T-helper 2 cell (primary cell): ENCODE measurements around the gene KCNG2.
"Not testable (repeated sequence)": the region's sequence is repeated elsewhere in the genome, so short reads cannot be mapped to it uniquely, and the experiment has no call there.

Experiments
- DNase-seq, 5 experiments: peaks; one replicate each; pipeline versions ENCODE4 v3.0.0 to v3.0.0-alpha.2; 2012 to 2022
- total RNA-seq, 2 donors: gene quantifications; one replicate each; lab custom pipeline; 2026; lab: John Stamatoyannopoulos, UW

Gene KCNG2, protein sequence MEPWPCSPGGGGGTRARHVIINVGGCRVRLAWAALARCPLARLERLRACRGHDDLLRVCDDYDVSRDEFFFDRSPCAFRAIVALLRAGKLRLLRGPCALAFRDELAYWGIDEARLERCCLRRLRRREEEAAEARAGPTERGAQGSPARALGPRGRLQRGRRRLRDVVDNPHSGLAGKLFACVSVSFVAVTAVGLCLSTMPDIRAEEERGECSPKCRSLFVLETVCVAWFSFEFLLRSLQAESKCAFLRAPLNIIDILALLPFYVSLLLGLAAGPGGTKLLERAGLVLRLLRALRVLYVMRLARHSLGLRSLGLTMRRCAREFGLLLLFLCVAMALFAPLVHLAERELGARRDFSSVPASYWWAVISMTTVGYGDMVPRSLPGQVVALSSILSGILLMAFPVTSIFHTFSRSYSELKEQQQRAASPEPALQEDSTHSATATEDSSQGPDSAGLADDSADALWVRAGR
- 0 reads per million in 2 donors for total RNA-seq

- peak in 1 of 5 experiments; percentile 24 for DNase-seq
These were observed at the start of gene KCNG2 for GRCh38 chr18:79797518-79798345. TSS of gene KCNG2 (plus strand) at chr18:79797938. CDS start at chr18:79863668, 65,730 bp downstream.

DNA sequence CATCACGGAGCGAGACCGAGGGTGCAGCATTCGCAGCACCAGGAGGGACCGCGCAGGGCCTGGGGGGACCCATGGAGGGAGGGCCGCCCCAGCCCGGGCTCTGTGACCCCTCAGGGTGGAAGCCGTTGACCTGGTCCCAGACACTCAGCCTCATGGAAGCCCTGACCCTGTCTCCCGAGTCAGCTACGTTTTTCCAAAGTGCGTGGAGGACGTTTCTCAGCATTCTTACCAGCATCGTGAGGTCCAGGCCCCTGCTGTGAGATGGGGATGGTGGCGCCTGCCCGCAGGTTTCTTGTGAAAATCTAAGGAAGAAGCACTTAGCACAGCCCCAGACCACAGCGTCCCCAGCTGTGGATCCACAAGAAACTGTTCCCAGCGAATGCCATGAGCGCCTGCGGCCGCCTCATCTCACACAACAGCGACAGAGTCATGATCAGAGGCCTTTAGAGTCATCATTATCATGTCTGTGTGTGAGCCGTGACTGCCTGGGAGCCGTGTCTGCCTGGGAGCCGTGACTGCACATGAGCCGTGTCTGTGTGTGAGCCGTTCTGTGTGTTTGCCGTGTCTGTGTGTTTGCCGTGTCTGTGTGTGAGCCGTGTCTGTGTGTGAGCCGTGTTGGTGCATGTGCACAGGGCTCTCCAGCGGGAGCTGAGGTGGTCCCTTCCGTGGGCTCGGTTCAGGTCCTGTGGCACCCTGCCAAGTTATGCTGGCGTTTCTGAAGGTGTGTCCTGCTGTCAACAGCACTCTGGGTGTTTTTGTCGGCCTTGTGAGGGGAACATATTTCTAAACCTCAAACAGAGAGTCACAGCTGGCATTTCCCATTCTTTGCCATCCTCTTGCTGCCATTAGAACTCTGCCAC is 49.2 kb upstream of the KCNG2 start:
- no peak for DNase-seq

GRCh38 chr18:79749251-79750191 is 48.2 kb upstream of the KCNG2 start:
- no peak for DNase-seq

DNA sequence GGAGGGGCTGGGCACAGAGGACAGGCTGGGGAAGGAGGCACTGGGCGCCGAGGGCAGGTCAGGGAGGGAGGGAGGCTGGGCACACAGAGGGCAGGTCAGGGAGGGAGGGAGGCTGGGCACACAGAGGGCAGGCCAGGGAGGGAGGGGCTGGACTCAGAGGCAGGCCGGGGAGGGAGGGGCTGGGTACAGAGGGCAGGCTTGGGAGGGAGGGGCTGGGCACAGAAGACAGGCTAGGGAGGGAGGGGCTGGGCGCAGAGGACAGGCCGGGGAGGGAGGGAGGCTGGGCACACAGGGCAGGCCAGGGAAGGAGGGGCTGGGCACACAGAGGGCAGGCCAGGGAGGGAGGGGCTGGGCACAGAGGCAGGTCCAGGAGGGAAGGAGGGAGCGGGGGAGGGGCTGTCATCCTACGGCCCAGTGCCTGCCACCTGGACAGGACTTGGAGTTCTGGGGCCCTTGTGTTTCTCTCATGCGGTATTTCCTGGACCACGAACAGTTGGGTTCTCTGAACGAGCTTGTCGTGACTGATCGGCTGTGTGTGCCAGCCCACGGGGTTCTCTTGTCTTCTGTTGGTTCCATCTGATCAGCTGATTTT is 46.7 kb upstream of the KCNG2 start:
- DNase-seq, result no peak

DNA sequence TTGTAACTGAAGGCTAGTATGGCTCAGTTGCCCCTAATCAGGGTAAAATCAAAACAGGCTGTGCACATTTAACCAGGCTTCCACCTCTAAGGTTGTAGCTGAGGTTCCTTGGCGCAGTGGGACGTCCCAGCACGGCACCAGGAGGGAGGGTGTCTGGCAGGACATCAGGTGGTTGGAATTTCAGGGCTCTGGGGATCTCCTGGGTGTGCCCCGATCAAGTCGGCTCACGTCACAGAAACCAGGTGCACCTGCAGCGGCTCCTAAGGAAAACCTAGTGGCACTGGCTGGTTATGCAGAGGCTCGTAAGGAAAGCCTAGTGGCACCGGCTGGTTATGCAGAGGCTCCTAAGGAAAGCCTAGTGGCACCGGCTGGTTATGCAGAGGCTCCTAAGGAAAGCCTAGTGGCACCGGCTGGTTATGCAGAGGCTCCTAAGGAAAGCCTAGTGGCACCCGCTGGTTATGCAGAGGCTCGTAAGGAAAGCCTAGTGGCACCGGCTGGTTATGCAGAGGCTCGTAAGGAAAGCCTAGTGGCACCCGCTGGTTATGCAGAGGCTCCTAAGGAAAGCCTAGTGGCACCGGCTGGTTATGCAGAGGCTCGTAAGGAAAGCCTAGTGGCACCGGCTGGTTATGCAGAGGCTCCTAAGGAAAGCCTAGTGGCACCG is 45.7 kb upstream of the KCNG2 start:
- not testable (repeated sequence) for DNase-seq

DNA sequence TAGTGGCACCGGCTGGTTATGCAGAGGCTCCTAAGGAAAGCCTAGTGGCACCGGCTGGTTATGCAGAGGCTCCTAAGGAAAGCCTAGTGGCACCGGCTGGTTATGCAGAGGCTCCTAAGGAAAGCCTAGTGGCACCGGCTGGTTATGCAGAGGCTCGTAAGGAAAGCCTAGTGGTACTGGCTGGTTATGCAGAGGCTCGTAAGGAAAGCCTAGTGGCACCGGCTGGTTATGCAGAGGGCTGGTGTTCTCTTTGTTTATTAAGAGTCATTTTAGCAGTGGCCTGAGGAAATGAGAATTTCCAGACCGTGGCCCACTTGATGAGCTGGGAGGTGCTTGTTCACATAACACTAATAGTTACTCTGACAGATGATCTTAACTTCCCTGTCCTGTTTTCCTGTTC is 44.8 kb upstream of the KCNG2 start:
- DNase-seq, result not testable (repeated sequence)

DNA sequence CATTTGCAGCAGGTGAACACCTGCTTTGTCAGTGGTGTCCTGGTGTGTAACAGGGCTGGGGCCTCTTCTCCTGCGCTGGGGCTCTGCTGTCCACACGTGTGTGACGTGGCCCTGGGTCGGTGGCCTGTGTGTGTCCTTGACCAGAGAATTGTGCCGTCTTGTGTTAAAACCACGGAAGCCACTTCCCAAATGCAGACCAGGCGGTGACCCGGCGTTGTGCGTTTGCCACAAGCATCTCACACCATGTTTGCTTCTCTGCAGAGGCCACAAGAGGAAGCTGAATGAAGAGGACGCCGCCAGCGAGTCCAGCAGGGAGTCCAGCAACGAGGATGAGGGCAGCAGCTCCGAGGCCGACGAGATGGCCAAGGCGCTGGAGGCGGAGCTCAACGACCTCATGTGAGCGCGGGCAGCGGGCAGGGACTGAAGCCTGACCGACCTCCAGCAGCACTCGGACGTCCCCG is 44.3 kb upstream of the KCNG2 start:
- no peak for DNase-seq

DNA sequence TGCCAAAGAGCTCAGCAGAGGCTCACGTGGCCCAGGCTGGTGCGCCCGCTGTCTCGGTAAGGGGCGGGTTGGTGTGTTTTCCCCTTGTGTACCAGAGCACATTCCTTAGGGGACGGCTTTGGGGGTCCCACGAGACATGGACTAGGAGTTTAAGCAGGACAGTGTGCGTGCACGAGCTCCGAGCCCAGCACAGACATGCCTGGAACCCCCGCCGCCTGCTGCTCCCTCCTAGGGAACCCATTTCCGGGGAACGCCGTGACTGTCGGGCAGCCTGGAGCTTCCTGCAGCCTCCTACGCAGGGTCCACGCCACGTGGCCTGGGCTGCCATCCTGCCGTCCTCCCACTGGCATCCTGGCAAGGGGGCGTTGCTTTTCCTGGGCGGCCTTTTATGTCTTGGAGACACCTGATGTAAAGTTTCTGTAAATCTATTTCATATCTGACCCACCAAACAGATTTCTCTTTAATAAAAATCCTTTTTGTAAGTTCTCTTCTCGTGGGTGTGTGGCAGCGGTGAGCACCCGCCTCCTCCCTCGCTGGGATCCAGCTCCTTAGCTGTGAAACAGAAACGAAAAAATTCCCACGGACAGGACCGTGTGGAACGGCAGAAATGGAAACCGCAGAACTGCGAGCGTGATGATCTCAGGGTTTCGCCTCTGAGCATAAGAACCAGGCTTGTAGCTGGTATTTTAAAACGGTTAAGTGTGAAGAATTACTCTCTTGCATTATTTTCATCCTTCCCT is 43.5 kb upstream of the KCNG2 start:
- DNase-seq, result no peak

DNA sequence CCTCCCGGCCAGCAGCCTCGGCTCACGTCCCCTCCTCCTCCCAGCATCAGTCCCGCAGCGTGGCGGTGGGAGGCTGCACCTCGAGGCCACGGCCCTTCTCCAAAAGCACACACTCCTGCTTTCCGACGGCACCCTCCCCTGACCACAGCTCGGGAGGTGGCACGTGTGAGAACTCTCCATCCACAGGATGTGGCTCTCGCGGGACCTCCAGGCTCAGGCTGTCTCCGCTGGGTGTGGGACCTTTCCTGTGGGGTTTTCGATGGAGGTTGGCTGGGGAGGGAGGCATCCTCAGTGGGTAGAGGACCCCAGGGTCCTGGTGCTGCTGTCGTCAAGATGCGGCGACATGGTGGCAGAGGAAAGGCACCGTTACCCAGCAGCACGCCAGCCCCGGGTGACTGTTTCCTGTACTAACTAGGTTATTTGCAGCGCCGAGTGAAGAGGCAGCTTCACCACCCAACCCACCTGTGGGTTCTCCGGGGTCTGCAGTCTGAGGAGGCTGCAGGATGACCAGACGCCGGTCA is 42.8 kb upstream of the KCNG2 start:
- DNase-seq, result no peak

DNA sequence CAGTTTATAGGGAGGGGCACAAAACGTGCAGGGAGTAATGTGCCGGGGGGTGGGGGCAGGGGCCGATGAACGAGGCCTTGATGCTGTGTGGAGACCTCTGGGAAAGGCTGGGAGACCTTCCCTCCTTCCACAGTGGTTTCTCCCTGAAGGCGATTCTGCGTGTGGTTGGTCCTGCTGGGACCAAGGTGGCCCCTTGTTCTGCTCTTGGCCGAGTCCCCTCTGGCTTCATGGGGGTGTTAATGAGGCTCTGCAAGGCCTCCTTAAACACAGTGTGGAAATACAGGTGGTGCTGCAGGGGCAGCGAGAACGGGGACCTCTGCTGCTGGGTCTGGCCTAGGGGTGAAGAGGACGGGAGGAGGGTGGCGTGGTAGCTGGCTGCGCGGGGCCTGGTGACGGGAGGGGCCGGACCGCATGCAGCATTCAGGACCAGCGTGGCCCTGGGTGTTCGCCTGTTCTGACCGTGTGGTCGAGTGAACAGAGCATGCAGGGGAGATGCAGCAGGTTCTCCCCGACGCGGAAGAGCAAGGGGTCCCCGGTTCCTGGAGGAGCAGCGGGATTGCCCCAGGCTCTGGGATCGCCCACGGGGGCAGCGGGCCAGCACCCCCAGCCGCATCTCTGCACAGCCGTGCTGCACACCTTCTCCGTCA is 42.1 kb upstream of the KCNG2 start:
- no peak for DNase-seq

DNA sequence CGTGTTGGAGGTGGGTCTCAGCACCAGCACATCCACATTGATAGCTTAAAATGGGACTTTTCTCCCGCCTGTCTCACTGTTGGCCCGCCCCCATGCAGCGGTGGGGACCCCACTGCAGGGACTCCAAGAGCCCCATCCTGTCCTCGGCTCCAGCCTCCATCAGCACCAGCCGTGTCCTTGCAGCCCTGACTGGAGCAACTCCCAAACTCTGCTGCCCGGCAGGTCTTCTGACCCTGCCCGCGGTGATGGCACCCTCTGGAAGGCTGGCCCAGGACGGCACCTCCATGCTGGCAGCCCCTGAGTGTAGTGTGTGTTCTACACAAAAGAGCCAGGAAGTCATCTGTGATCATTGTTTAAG is 41.6 kb upstream of the KCNG2 start:
- no peak for DNase-seq

DNA sequence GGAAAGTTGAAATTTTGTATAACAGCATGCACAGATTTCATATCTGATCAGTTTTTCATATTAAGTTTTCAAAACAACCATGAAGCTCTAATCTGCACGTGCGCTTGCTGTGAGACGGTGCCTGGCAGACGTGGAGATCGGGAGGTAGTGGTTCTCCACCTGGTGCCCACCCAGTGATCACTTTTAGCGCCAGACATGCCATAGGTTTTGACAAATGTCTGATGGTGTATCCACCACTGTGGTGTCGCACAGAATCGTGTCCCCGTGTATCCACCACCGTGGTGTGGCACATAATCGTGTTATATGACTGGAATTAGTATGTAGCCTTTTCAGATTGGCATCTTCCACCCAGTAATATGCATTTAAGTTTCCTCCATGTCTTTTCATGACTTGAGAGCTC is 40.9 kb upstream of the KCNG2 start:
- DNase-seq, result no peak

- DNase-seq, result no peak
These were observed 37.4 kb upstream of the KCNG2 start for GRCh38 chr18:79760348-79760747.

GRCh38 chr18:79760881-79761280 is 36.9 kb upstream of the KCNG2 start:
- no peak for DNase-seq

DNA sequence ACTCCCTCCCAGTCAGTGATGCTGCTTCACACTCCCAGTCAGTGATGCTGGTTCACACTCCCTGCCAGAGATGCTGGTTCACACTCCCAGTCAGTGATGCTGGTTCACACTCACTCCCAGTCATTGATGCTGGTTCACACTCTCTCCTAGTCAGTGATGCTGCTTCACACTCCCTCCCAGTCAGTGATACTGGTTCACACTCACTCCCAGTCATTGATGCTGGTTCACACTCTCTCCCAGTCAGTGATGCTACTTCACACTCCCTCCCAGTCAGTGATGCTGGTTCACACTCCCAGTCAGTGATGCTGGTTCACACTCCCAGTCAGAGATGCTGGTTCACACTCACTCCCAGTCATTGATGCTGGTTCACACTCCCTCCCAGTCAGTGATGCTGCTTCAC is 34.3 kb upstream of the KCNG2 start:
- DNase-seq, result no peak

- no peak for DNase-seq
These were observed 33.6 kb upstream of the KCNG2 start for GRCh38 chr18:79764131-79764530.

- DNase-seq, result no peak
These were observed 32.1 kb upstream of the KCNG2 start for GRCh38 chr18:79765491-79766245.

GRCh38 chr18:79766308-79766707 is 31.4 kb upstream of the KCNG2 start:
- no peak for DNase-seq
